ENCODE results near the gene TRMT10C. TPM values are rescaled to one million over a fixed set of nuclear protein-coding genes. Genes with fewer than 3 reads are reported as not detected.

Gene TRMT10C
- 25.2 and 25.3 TPM in 2 replicates for total RNA-seq
- total RNA-seq (2013), result 28.7 TPM
- 9.0 and 13.2 TPM in 2 replicates for polyA plus RNA-seq
- polyA minus RNA-seq, result 9.0 and 12.6 TPM in 2 replicates

- peak within 1 kb of the TSS; percentile 77 for H3K4me2 ChIP-seq (replicated peaks; ENCODE audit: low read depth, low read length, poor library complexity, severe bottlenecking)
- intact Hi-C loops (cut with micrococcal nuclease), result loop anchor here (1.0 kb wide), 4 partner anchors 12 to 168 kb away; partner anchors contain the start of genes CEP97 and SENP7
- WGBS (ENCODE audit: insufficient coverage), result 0% methylated on average over 29 of the region's 35 CpGs
- CTCF ChIA-PET, result interaction anchor here (1.2 to 5.0 kb wide), 3 partner anchors 12 to 116 kb away, joined by 3 to 33 read pairs (median 3); partner anchors contain the start of gene PCNP
- peak within 1 kb of the TSS; percentile 91 for H2AFZ ChIP-seq (ENCODE audit: insufficient read depth, low read depth, low read length, poor library complexity, severe bottlenecking)
- peaks cover 36% of the 10 kb centered on the region for H3K4me1 Mint-ChIP-seq
- H3K9me3 Mint-ChIP-seq (ENCODE audit: insufficient read depth), result no peaks in the 10 kb centered on the region
- H3K4me1 ChIP-seq (ENCODE audit: control insufficient read depth in 2 of 2, insufficient read depth in 2 of 2, low read length in 2 of 2), result peaks cover 23% of the 10 kb centered on the region in 2 donors
- peaks cover 34% of the 10 kb centered on the region for H3K79me2 ChIP-seq (ENCODE audit: control insufficient read depth, insufficient read depth, low read length)
- POLR2A ChIA-PET, result interaction anchor here (0.7 to 2.0 kb wide), 3 partner anchors 12 to 115 kb away, joined by 3 to 19 read pairs (median 7); partner anchors contain the start of genes PCNP, SENP7 and ZBTB11
- H3K36me3 ChIP-seq (replicated peaks in 1 of 2; ENCODE audit: control extremely low read depth in 1 of 2, control insufficient read depth in 1 of 2, extremely low read depth in 1 of 2, insufficient read depth in 2 of 2, low read length in 1 of 2), result peaks cover 2 to 16% of the 10 kb centered on the region in 2 experiments
- ATAC-seq (ENCODE audit: low read depth) (peak; percentile 94), DNase-seq (peak; percentile 96)
- peak within 1 kb of the TSS; percentile 83 to 84 for H3K27ac ChIP-seq (ENCODE audit: low read length in 2 of 2)
- H3K27me3 Mint-ChIP-seq, result peaks cover 7% of the 10 kb centered on the region
- H3K9me3 ChIP-seq (ENCODE audit: control extremely low read depth in 1 of 3, control insufficient read depth in 2 of 3, insufficient read depth in 1 of 3, low read length in 2 of 3), result peaks cover 0 to 2% (median 0%) of the 10 kb centered on the region in 3 donors
- H3K27me3 ChIP-seq (replicated peaks in 1 of 4; ENCODE audit: control extremely low read depth in 1 of 4, control insufficient read depth in 3 of 4, insufficient read depth in 4 of 4, low read length in 3 of 4), result peaks cover 0 to 25% (median 4%) of the 10 kb centered on the region in 4 experiments
- peak within 1 kb of the TSS; percentile 86 to 96 (median 92) for H3K4me3 ChIP-seq (ENCODE audit: control extremely low read depth in 1 of 5, extremely low read depth in 1 of 5, insufficient read depth in 1 of 5, low read depth in 2 of 5, low read length in 4 of 5)
- TF ChIP-seq, protein P1, sequence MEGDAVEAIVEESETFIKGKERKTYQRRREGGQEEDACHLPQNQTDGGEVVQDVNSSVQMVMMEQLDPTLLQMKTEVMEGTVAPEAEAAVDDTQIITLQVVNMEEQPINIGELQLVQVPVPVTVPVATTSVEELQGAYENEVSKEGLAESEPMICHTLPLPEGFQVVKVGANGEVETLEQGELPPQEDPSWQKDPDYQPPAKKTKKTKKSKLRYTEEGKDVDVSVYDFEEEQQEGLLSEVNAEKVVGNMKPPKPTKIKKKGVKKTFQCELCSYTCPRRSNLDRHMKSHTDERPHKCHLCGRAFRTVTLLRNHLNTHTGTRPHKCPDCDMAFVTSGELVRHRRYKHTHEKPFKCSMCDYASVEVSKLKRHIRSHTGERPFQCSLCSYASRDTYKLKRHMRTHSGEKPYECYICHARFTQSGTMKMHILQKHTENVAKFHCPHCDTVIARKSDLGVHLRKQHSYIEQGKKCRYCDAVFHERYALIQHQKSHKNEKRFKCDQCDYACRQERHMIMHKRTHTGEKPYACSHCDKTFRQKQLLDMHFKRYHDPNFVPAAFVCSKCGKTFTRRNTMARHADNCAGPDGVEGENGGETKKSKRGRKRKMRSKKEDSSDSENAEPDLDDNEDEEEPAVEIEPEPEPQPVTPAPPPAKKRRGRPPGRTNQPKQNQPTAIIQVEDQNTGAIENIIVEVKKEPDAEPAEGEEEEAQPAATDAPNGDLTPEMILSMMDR (IDR thresholded peaks at IDR 0.05), result no peak
- no peak for TF ChIP-seq EZH2 (IDR thresholded peaks at IDR 0.05; ENCODE audit: borderline replicate concordance, insufficient read depth, low read depth, low read length, poor library complexity, severe bottlenecking)
- peak within 1 kb of the TSS; percentile 98 for H3K4me3 Mint-ChIP-seq
- H3K27ac Mint-ChIP-seq, result peak within 1 kb of the TSS; percentile 94
- peaks cover 9% of the 10 kb centered on the region for H4K20me1 ChIP-seq (ENCODE audit: control insufficient read depth, insufficient read depth, low read length, poor library complexity, severe bottlenecking)
- peak within 1 kb of the TSS; percentile 96 for H3K9ac ChIP-seq (ENCODE audit: low read length)
These were observed at the start of gene TRMT10C for GRCh38 chr3:101561630-101562328. Gene TRMT10C, plus strand, starts transcription at chr3:101561868. Its CDS starts 2,914 bp downstream, at chr3:101564782.

GRCh38 chr3:101512396-101512645 is 49.3 kb upstream of the TRMT10C start:
- H3K36me3 ChIP-seq (replicated peaks in 1 of 2; ENCODE audit: control extremely low read depth in 1 of 2, control insufficient read depth in 1 of 2, extremely low read depth in 1 of 2, insufficient read depth in 2 of 2, low read length in 1 of 2), result peaks cover 0 to 2% of the 10 kb centered on the region in 2 experiments
- peak overlapping the region; percentile 88 for H3K9ac ChIP-seq (ENCODE audit: low read length)
- H4K20me1 ChIP-seq (ENCODE audit: control insufficient read depth, insufficient read depth, low read length, poor library complexity, severe bottlenecking), result no peaks in the 10 kb centered on the region
- H3K9me3 Mint-ChIP-seq (ENCODE audit: insufficient read depth), result no peaks in the 10 kb centered on the region
- peak overlapping the region; percentile 99 for H3K27ac Mint-ChIP-seq
- H3K27me3 Mint-ChIP-seq, result peaks cover 9% of the 10 kb centered on the region
- peak overlapping the region; percentile 67 to 88 (median 86) for H3K4me3 ChIP-seq (ENCODE audit: control extremely low read depth in 1 of 5, extremely low read depth in 1 of 5, insufficient read depth in 1 of 5, low read depth in 2 of 5, low read length in 4 of 5)
- peak; percentile 22 for ATAC-seq (ENCODE audit: low read depth)
- H3K27ac ChIP-seq (ENCODE audit: low read length in 2 of 2), result peak overlapping the region; percentile 91 to 95
- H2AFZ ChIP-seq (ENCODE audit: insufficient read depth, low read depth, low read length, poor library complexity, severe bottlenecking), result peak overlapping the region; percentile 92
- H3K27me3 ChIP-seq (replicated peaks in 1 of 4; ENCODE audit: control extremely low read depth in 1 of 4, control insufficient read depth in 3 of 4, insufficient read depth in 4 of 4, low read length in 3 of 4), result peaks cover 0 to 2% (median 0%) of the 10 kb centered on the region in 4 experiments
- TF ChIP-seq, protein P1 (IDR thresholded peaks at IDR 0.05), result no peak
- no peak for TF ChIP-seq EZH2 (IDR thresholded peaks at IDR 0.05; ENCODE audit: borderline replicate concordance, insufficient read depth, low read depth, low read length, poor library complexity, severe bottlenecking)
- no peak for DNase-seq
- intact Hi-C loops (cut with micrococcal nuclease), result loop anchor here (5.0 kb wide), 1 partner anchor 265 kb away; the partner anchor contains the start of gene NXPE3
- peaks cover 46% of the 10 kb centered on the region for H3K4me1 Mint-ChIP-seq
- peak overlapping the region; percentile 78 for H3K4me2 ChIP-seq (replicated peaks; ENCODE audit: low read depth, low read length, poor library complexity, severe bottlenecking)
- peak overlapping the region; percentile 100 for H3K4me3 Mint-ChIP-seq
- CTCF ChIA-PET, result interaction anchor here (1.1 to 1.7 kb wide), 2 partner anchors 49 to 61 kb away, joined by 3 to 9 read pairs; partner anchors contain the start of genes PCNP and TRMT10C
- H3K9me3 ChIP-seq (ENCODE audit: control extremely low read depth in 1 of 3, control insufficient read depth in 2 of 3, insufficient read depth in 1 of 3, low read length in 2 of 3), result no peaks in the 10 kb centered on the region
- peaks cover 11 to 12% of the 10 kb centered on the region in 2 donors for H3K4me1 ChIP-seq (ENCODE audit: control insufficient read depth in 2 of 2, insufficient read depth in 2 of 2, low read length in 2 of 2)
- WGBS (ENCODE audit: insufficient coverage), result 0% methylated on average over 1 of the region's 9 CpGs
- H3K79me2 ChIP-seq (ENCODE audit: control insufficient read depth, insufficient read depth, low read length), result peaks cover 67% of the 10 kb centered on the region
- POLR2A ChIA-PET, result interaction anchor here (0.7 to 1.9 kb wide), 3 partner anchors 16 to 61 kb away, joined by 3 to 24 read pairs (median 19); partner anchors contain the start of genes PCNP and TRMT10C

Measured in B cell (primary cell).